Left renal cortex interstitium (tissue), 4 donors: ENCODE results near the gene RXRA. TPM values are rescaled to one million over a fixed set of nuclear protein-coding genes. Genes with fewer than 3 reads are reported as not detected.

Experiments used
- DNase-seq, 4 donors: peaks; one replicate each; pipeline ENCODE4 v3.0.0-alpha.2; 2013; ENCODE audit warnings: low read depth in 4 of 4, low spot score in 2 of 4, missing footprints in 1 of 4
- polyA plus RNA-seq, 4 donors: library from polyadenylated mRNA; unstranded; fragments of 120-200 nt; gene quantifications; one replicate each; pipeline ENCODE4 v1.2.1, GENCODE V29; 2013; ENCODE audit not compliant: insufficient read length in 4 of 4

The RXRA gene
- polyA plus RNA-seq, 4 donors: 38.2 to 61.6 (median 49.6) TPM

- DNase-seq: no peak
Measured at GRCh38 chr9:134458207-134459108, 132.2 kb downstream of the RXRA start.

DNA sequence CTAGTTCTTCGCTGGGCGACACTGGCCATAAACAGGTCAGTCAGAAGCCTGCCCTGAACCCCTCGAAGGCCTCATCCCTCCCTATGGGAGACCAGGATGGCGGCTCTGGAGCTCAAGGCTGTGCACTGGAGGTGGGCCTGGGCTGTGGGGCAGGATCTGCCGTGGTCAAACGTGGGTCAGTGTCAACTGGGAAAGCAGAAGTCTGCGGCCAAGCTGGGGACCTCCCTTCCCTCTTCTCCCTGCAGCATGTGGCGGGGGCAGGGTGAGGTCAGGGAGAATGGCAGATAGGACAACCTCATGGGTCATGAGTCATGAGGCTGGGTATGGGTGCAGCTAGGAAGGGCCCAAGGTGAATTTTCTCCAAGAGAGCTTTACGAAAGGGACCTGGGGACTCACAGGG, 132.9 kb downstream of the RXRA start:
- no peak for DNase-seq

GRCh38 chr9:134459573-134459972, 133.3 kb downstream of the RXRA start:
- no peak for DNase-seq

- no peak for DNase-seq
Measured at GRCh38 chr9:134460206-134460605, 134.0 kb downstream of the RXRA start.

- no peak for DNase-seq
Measured at GRCh38 chr9:134460896-134461295, 134.6 kb downstream of the RXRA start.

DNA sequence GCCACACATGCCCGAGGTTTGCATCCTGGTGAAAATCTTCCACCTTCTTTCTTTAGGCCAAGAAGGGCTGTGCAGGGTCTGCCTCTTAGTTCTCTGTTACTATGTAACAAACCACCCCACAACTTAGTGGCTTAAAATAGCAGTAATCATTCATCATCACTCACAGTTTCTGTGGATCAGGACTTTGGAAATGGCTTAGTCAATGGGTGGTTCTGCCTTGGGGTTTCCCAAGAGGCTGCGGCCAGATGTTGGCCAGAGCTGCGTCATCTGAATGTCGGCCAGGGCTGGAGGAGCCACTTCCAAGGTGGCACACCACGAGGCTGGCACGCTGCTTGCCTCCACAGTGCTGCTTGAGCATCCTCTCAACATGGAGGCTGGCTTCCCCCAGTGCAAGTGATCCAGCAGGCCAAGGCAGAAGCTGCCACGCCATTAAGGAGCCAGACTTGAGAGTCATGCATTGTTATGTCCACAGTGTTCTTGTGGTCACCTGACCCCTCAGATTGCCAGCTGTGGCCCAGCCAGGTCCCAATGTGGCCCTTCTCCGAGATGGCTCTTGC, 135.2 kb downstream of the RXRA start:
- DNase-seq: no peak

DNA sequence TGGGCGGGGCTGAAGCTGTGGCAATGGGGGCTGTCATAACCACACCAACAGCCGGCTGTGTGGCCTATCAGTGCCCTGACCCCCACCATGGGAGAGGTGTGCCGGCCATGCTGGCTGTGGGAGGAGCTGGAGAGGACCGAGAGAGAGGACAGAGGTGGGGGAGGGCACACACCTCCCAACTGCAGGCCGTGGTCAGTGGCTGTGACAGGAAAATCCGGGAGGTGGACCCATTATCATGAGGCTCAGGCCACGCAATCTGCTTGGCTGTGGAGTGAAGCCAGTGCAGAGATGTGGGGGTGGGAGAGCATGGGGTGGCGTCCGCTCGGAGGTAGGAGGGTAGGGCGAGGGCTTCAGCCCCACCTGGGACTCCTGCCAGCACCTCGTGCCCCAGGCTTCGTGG, 136.1 kb downstream of the RXRA start:
- DNase-seq: no peak

DNA sequence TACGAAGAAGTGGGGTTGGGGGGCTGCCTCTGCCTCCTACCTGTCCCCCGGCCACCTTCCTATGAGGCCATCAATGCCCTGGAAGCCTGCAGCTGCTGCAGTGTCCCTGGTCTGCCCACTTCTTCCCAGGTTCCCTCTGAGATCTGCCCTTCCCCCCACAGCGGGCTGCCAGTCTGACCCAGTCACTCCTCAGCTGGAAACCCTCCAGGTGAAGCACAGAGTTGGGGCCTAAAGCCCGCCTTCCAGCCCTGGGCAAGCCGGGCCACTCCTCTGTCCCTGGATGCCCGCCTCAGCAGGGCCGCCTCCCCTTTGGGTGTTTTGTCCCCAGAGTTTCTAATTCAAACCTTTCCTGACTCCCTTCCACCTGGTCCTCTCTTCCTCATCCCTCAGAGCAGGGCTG, 137.0 kb downstream of the RXRA start:
- no peak for DNase-seq

GRCh38 chr9:134466869-134467616, 140.8 kb downstream of the RXRA start:
- DNase-seq: no peak

DNA sequence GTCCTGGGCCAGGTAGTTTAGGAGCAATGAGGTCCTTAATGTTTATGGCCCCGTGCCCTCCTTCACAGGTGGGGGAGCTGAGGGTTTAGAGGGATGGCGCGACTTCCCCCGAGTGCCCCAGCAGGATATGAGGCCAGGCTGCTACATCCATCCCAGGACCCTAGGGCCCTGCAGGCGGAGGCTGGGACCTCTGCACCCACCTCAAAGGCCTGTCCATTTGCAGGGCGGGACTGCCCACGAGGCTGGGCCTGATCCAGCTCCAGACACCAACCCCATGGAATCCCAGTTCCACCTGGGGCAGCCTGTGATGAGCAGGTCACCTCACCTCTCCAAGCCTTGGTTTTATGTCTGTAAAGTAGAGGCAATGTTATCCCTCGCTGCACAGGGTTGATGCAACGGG, 142.1 kb downstream of the RXRA start:
- DNase-seq: no peak

DNA sequence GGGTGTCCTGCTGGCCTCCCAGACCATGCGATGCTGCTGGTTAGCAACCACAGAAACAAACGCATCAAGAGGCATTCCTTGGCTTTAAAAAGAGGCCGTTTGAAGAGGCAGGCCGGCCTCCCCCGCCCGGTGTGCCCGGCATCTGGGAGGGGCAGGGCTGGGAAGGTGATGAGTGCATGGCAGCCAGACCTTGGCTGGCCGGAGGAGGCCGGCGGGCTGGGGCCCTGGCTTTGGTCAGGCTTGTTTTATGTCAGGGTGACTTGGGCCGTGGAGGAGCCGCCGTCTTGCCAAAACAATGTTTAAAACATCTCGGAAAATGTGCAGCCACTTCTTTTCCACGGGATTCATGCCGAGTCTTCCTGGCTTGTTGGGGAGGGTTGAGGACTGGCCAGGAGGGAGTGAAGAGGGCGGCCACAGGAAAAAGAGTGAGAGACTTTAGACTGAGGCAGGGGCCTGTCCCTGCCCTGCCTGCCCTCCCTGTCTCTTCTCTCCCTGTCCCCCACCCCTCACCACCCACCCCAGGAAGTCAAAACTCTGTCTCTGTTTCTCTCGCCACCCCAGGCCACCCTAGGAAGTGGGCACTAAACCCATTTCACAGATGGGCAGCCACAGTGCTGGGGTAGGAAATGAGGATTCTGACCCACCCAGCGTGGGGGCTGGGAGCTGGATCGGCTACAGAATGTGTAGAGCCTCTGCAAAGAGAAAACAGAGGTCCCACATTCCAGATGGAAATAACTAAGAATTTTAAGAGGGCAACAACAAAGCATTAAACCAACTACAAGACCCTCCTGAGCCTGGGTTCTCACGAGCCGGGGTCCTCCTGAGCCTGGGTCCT, 143.0 kb downstream of the RXRA start:
- no peak for DNase-seq

- no peak for DNase-seq
Measured at GRCh38 chr9:134472256-134472655, 146.0 kb downstream of the RXRA start.

DNA sequence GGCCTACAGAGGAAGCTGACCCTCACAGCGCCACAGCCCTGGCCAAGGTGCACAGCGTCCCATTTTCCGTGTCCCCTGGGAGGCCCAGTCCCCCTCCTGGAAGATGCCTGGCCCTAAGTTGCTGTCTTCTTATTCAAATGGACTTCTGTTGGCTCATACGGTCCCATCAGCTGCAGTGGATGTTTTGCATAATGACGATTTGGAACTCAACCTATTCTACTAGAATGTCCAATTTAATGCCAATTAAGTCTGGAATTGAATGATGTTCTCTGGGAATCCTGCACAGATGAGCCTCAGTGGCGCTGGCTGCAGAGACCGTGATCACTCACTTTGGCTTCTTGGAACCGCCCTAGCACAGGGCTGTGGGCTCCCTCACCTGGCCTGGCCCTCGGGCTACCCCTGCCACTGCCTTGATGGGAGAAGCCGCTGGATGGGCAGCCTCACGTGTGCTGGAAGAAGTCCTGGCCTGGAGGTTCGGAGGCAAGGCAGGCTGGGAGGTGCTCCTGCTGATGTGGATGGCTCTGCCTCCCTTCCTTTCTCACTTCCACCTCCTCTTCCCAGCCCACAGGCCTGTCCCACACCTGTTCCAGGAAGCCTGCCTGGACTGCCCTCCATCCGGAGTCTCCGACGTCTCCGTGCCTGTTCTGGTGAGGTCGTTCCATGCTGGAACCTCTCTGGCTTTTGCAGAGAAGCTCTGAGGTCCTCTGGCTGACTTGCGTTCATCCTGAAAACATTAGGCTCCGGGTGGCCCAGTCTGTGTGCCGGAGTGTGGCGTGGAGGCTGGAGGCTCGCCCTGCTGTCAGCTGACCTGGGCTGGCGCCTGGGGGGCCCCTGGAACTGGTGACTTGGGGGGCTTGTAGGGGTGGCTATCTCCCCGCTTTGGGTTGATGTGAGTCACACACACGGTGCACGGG, 147.1 kb downstream of the RXRA start:
- no peak for DNase-seq

- peak in 1 of 4 donors; percentile 34 for DNase-seq
Measured at GRCh38 chr9:134474055-134474370, 147.8 kb downstream of the RXRA start.

GRCh38 chr9:134475011-134475790, 148.9 kb downstream of the RXRA start:
- DNase-seq: peak in 1 of 4 donors; percentile 68

GRCh38 chr9:134476272-134476941, 150.2 kb downstream of the RXRA start:
- no peak for DNase-seq

GRCh38 chr9:134476942-134477335, 150.7 kb downstream of the RXRA start:
- no peak for DNase-seq

- DNase-seq: no peak
Measured at GRCh38 chr9:134477342-134477925, 151.2 kb downstream of the RXRA start.
